Measurements from ENCODE around the gene NOTCH4.

Gene NOTCH4

DNA sequence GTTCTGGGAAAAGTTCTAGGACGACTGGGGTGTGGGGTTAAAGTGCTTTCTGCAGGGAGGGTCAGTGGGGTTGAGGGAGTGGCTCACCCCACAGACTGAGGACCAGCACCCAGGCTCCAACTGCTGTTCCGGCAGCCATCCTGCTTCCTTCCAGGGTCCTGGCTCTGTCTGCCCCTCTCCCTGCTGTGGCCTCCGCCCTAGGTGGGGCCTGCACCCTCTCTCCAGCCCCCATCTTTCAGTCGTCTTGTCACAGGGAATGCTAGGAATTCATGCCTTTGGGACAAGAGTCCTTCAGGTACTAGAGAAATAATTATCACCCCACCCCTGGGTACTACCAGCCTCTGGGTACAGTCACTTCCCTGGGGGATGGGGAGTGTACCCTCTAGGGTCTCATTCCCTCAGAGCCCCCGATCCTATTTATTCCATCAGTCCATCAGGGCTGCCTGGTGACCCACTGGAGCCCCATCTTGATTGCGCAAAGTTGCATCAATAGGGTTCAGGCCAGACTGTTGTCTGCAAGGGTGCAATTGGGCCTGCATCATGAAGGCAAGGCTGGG is 39.7 kb downstream of the NOTCH4 start, which contains the start of gene AGER:
TSS of gene AGER (minus strand) at position 170 of the 557 bp plus-strand sequence. CDS start at position 139, 31 bp downstream.
- Histone ChIP-seq H3K4me1 (ENCODE audit: control insufficient read depth in 1 of 2, insufficient read depth in 1 of 2, low read depth in 1 of 2, low read length in 1 of 2) (peaks cover 40 to 49% of the 10 kb centered on the region in 2 experiments), H3K27ac (peak within 1 kb of the TSS; percentile 97), H3K4me3 (ENCODE audit: low read depth in 1 of 2, low read length in 1 of 2) (no peak within 1 kb of the TSS), H3K27me3 (no peaks in the 10 kb centered on the region), H3K9me3 (no peaks in the 10 kb centered on the region), H3K36me3 (peaks cover 71% of the 10 kb centered on the region)
- TF ChIP-seq, protein P1, sequence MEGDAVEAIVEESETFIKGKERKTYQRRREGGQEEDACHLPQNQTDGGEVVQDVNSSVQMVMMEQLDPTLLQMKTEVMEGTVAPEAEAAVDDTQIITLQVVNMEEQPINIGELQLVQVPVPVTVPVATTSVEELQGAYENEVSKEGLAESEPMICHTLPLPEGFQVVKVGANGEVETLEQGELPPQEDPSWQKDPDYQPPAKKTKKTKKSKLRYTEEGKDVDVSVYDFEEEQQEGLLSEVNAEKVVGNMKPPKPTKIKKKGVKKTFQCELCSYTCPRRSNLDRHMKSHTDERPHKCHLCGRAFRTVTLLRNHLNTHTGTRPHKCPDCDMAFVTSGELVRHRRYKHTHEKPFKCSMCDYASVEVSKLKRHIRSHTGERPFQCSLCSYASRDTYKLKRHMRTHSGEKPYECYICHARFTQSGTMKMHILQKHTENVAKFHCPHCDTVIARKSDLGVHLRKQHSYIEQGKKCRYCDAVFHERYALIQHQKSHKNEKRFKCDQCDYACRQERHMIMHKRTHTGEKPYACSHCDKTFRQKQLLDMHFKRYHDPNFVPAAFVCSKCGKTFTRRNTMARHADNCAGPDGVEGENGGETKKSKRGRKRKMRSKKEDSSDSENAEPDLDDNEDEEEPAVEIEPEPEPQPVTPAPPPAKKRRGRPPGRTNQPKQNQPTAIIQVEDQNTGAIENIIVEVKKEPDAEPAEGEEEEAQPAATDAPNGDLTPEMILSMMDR (IDR thresholded peaks at IDR 0.05) = no peak

DNA sequence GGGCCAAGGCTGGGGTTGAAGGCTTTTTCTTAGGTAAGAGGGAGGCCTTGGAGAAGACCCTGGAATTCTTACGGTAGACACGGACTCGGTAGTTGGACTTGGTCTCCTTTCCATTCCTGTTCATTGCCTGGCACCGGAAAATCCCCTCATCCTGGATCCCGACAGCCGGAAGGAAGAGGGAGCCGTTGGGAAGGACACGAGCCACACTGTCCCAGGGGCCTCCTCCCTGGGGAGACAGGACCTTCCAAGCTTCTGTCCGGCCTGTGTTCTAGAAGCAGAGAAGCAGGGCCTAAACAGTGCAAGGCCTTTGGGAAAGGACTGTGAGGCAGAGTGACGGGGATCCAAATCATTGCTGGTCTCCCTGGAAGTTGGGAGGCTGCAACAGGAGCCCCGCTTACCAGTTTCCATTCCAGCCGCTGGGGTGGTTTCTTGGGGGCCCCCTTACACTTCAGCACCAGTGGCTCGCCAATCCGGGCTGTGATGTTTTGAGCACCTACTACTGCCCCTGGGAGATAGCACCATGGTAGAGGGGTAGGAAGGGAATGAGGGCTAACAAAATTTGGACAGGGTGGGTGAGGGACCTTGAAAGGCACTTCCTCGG is 40.3 kb downstream of the NOTCH4 start:
- Histone ChIP-seq H3K4me3 (ENCODE audit: low read depth in 1 of 2, low read length in 1 of 2) (no peak overlapping the region), H3K27ac (peak overlapping the region; percentile 97), H3K9me3 (no peaks in the 10 kb centered on the region), H3K27me3 (no peaks in the 10 kb centered on the region), H3K4me1 (ENCODE audit: control insufficient read depth in 1 of 2, insufficient read depth in 1 of 2, low read depth in 1 of 2, low read length in 1 of 2) (peaks cover 40 to 51% of the 10 kb centered on the region in 2 experiments), H3K36me3 (peaks cover 71% of the 10 kb centered on the region)
- TF ChIP-seq, protein P1 (IDR thresholded peaks at IDR 0.05) = no peak

DNA sequence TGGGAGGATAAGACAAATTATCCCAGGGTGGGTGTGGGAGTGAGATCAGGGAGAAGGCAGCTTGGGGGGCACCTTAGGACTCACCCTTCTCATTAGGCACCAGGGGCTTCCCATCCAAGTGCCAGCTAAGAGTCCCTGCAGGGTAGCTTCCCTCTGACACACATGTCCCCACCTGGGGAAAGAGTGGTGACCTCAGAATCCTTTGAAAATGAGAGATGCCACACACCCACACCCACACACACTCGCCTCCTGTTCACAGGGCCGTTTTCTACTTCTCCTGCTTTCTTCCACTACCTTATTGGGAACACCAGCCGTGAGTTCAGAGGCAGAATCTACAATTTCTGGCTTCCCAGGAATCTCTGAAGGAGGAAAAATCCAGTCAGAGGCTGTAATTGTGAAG is 40.8 kb downstream of the NOTCH4 start:
- H3K27ac ChIP-seq = peak overlapping the region; percentile 97
- TF ChIP-seq, protein P1 (IDR thresholded peaks at IDR 0.05) = no peak
- no peaks in the 10 kb centered on the region for H3K27me3 ChIP-seq
- H3K4me3 ChIP-seq (ENCODE audit: low read depth in 1 of 2, low read length in 1 of 2) = no peak overlapping the region
- peaks cover 67% of the 10 kb centered on the region for H3K36me3 ChIP-seq
- peaks cover 36 to 48% of the 10 kb centered on the region in 2 experiments for H3K4me1 ChIP-seq (ENCODE audit: control insufficient read depth in 1 of 2, insufficient read depth in 1 of 2, low read depth in 1 of 2, low read length in 1 of 2)
- no peaks in the 10 kb centered on the region for H3K9me3 ChIP-seq

DNA sequence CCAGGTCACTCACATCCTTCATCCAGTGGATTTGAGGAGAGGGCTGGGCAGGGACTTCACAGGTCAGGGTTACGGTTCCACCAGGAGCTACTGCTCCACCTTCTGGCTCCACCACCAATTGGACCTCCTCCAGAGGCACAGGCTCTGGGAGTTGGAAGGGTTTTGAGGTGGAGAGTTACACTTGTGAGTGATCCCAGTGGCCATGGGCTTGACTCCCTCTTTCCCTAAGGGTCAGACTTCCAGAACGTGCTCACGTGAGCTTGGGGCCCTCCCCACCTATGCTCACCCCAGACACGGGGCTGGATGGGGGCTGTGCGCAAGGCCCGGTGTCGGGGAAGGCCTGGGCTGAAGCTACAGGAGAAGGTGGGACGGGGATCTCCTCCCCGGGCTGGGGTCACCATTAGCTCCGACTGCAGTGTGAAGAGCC is 41.3 kb downstream of the NOTCH4 start:
- peaks cover 62% of the 10 kb centered on the region for H3K36me3 ChIP-seq
- peak overlapping the region; percentile 97 for H3K27ac ChIP-seq
- H3K4me3 ChIP-seq (ENCODE audit: low read depth in 1 of 2, low read length in 1 of 2) = no peak overlapping the region
- H3K4me1 ChIP-seq (ENCODE audit: control insufficient read depth in 1 of 2, insufficient read depth in 1 of 2, low read depth in 1 of 2, low read length in 1 of 2) = peaks cover 32 to 45% of the 10 kb centered on the region in 2 experiments
- H3K27me3 ChIP-seq = no peaks in the 10 kb centered on the region
- H3K9me3 ChIP-seq = no peaks in the 10 kb centered on the region
- TF ChIP-seq, protein P1 (IDR thresholded peaks at IDR 0.05) = no peak

DNA sequence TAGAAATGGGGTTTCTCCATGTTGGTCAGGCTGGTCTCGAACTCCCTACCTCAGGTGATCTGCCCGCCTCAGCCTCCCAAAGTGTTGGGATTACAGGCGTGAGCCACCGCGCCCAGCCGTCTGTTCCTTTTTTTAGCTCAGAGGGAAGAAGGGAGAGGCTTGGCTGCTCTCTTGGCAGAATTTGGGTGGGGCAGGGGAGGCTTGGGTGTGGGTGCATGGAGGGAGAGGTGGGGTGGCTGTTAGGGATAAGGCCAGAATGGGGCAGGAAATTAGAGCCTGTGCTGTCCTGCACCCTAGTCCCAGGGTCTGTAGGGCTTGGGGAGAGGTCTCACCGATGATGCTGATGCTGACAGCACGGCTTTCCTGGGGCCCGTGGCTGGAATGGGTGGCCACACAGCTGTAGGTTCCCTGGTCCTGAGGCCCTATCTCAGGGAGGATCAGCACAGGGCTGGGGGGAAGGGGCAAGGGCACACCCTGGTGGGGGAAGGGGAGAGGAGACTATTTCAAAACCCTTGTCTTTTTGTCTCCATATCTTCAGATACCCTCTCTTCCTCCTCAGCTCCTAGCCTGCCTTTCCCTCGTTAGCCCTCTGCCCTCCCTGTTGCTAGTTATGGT is 41.8 kb downstream of the NOTCH4 start:
- H3K27ac ChIP-seq = peak overlapping the region; percentile 97
- TF ChIP-seq, protein P1 (IDR thresholded peaks at IDR 0.05) = no peak
- no peaks in the 10 kb centered on the region for H3K27me3 ChIP-seq
- H3K4me3 ChIP-seq (ENCODE audit: low read depth in 1 of 2, low read length in 1 of 2) = no peak overlapping the region
- peaks cover 57% of the 10 kb centered on the region for H3K36me3 ChIP-seq
- H3K9me3 ChIP-seq = no peaks in the 10 kb centered on the region
- peaks cover 32 to 45% of the 10 kb centered on the region in 2 experiments for H3K4me1 ChIP-seq (ENCODE audit: control insufficient read depth in 1 of 2, insufficient read depth in 1 of 2, low read depth in 1 of 2, low read length in 1 of 2)
